Progenitor cell of endocrine pancreas (in vitro differentiated cells): Measurements from ENCODE around the gene CUEDC1. TPM values are rescaled to one million over a fixed set of nuclear protein-coding genes. Genes with fewer than 3 reads are reported as not detected.

Source experiments
- DNase-seq: peaks from one replicate; pipeline ENCODE4 v3.0.0; 2021; ENCODE audit warnings: low spot score; ENCODE audit not compliant: unreplicated experiment
- H3K27ac Mint-ChIP-seq: 2 replicates; pipeline ENCODE4 v1.8.0; 2021; ENCODE audit warnings: mild to moderate bottlenecking, moderate library complexity, mixed read lengths
- H3K27me3 Mint-ChIP-seq: 2 replicates; pipeline ENCODE4 v1.8.0; 2021; ENCODE audit warnings: mixed read lengths
- H3K36me3 Mint-ChIP-seq: 2 replicates; pipeline ENCODE4 v1.8.0; 2022; ENCODE audit warnings: mixed read lengths; ENCODE audit not compliant: insufficient read depth
- H3K4me1 Mint-ChIP-seq: 2 replicates; pipeline ENCODE4 v1.8.0; 2021; ENCODE audit warnings: low read depth, mixed read lengths
- H3K4me3 Mint-ChIP-seq: 2 replicates; pipeline ENCODE4 v1.8.0; 2021; ENCODE audit warnings: low read depth, mild to moderate bottlenecking, moderate library complexity, mixed read lengths
- H3K9me3 Mint-ChIP-seq: 2 replicates; pipeline ENCODE4 v1.8.0; 2021; ENCODE audit warnings: low read depth, mixed read lengths
- total RNA-seq: library from RNA; stranded (reverse); gene quantifications from 2 replicates; pipeline ENCODE4 v1.2.1, GENCODE V29; 2021
- TF ChIP-seq, protein P1 (sequence below): fragments of 200-600 bp; sonication (generic); IDR thresholded peaks from one replicate; pipeline ENCODE4 v1.5.0; 2021; ENCODE audit warnings: antibody characterized with exemption, mild to moderate bottlenecking; ENCODE audit not compliant: unreplicated experiment

CUEDC1 gene
- total RNA-seq, 1 donor from 2014 or later: 30.8 TPM

DNA sequence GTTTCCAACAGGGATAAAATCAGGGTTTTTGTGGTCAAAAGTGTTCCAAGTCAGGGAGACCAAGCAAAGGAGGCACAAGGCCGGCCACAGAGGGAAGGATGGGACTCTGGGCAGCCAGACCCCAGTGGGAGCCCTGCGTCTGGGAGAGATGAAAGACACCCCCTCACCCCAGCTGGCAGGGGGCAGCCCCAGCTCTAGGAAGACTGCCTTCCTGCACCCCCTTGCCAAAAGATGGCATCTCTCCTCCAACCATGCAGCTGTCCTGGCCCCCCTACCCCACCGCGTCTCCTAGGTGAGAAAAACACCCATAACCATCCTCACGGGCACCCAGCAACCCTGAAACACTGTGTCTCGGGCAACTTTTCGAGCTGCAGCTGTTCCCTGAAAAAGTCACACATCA, 51.3 kb downstream of the CUEDC1 start:
- DNase-seq: no peak
- Mint-ChIP-seq H3K9me3 (no peaks in the 10 kb centered on the region), H3K27ac (peak overlapping the region; percentile 93), H3K27me3 (no peaks in the 10 kb centered on the region), H3K4me3 (no peak overlapping the region), H3K4me1 (peaks cover 65% of the 10 kb centered on the region), H3K36me3 (no peaks in the 10 kb centered on the region)
- TF ChIP-seq, protein P1, sequence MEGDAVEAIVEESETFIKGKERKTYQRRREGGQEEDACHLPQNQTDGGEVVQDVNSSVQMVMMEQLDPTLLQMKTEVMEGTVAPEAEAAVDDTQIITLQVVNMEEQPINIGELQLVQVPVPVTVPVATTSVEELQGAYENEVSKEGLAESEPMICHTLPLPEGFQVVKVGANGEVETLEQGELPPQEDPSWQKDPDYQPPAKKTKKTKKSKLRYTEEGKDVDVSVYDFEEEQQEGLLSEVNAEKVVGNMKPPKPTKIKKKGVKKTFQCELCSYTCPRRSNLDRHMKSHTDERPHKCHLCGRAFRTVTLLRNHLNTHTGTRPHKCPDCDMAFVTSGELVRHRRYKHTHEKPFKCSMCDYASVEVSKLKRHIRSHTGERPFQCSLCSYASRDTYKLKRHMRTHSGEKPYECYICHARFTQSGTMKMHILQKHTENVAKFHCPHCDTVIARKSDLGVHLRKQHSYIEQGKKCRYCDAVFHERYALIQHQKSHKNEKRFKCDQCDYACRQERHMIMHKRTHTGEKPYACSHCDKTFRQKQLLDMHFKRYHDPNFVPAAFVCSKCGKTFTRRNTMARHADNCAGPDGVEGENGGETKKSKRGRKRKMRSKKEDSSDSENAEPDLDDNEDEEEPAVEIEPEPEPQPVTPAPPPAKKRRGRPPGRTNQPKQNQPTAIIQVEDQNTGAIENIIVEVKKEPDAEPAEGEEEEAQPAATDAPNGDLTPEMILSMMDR: no peak

DNA sequence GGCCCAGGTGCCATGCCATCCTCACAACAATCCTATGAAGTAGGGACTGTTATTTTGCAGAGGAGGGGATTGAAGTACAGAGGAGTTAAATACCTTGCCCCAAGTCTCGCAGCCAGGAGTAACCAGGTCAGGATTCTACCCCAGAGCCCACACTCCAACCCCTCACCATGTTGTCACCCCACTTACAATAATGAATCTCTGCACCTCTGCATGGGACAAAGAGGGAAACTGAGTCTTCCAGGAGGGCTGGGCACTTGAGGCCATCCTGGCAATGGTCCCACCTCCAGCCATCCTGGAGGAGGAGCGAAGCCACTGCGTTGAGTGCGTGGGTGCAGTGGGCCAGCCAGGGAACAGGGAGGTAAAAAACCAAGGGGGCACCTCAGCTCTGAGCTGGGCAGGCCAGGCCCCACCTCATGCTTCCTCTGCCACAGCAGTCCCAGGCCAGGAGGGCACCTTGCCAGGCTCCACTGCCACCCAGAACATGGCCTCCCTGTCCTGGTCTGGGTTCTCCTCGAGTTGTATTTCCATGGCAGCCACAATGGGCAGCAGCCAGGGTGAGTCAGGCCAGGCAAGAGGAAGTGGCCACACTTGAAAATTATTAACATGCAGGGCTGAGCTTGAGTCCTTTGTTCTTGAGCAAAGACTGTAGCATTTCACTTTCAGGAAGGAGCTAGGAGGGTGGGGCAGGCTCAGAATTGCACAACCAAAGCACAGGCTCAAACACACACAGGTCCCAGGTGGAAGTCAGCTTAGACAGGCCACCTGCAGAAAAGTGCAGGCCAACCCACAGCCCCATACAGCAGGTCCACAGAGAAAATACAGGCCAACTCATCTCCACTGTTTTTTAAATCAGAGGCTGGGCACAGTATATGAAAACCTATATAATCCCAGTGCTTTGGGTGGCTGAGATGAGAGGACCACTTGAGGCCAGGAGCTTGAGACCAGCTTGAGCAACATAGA, 52.1 kb downstream of the CUEDC1 start:
- Mint-ChIP-seq H3K9me3 (no peaks in the 10 kb centered on the region), H3K36me3 (no peaks in the 10 kb centered on the region), H3K27me3 (no peaks in the 10 kb centered on the region), H3K27ac (peak overlapping the region; percentile 93), H3K4me3 (peak overlapping the region; percentile 6), H3K4me1 (peaks cover 74% of the 10 kb centered on the region)
- no peak for DNase-seq
- TF ChIP-seq, protein P1: no peak

DNA sequence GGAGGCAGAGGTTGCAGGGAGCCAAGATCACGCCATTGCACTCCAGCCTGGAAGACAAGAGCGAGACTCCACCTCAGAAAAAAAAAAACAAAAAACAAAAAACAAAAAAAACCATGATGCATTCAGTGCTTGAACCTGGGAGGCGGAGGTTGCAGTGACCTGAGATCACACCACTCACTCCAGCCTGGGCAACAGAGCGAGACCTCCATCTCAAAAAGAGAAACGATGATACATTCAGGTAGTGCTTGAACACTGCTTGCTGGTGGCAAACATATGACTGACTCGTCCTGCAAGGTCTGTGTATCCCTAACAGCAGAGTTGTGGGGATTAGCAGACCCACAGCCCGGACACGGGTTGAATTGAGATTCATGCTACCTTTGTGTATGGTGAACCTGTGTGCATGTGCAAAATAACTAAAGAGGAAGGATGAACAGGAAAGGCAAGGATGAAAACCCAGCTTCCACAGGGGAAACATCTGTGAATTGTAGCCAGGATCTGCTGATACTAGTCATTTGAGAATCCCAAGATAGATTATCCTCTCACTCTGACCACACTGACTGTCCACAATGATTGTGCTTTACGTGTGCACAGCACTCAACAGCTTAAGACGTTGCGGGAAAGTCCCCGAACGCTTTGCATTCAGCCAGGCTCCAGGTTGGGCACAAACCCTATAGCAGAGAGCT, 53.0 kb downstream of the CUEDC1 start:
- Mint-ChIP-seq H3K27ac (peak overlapping the region; percentile 93), H3K27me3 (no peaks in the 10 kb centered on the region), H3K9me3 (no peaks in the 10 kb centered on the region), H3K36me3 (no peaks in the 10 kb centered on the region), H3K4me3 (no peak overlapping the region), H3K4me1 (peaks cover 75% of the 10 kb centered on the region)
- TF ChIP-seq, protein P1: no peak
- no peak for DNase-seq

DNA sequence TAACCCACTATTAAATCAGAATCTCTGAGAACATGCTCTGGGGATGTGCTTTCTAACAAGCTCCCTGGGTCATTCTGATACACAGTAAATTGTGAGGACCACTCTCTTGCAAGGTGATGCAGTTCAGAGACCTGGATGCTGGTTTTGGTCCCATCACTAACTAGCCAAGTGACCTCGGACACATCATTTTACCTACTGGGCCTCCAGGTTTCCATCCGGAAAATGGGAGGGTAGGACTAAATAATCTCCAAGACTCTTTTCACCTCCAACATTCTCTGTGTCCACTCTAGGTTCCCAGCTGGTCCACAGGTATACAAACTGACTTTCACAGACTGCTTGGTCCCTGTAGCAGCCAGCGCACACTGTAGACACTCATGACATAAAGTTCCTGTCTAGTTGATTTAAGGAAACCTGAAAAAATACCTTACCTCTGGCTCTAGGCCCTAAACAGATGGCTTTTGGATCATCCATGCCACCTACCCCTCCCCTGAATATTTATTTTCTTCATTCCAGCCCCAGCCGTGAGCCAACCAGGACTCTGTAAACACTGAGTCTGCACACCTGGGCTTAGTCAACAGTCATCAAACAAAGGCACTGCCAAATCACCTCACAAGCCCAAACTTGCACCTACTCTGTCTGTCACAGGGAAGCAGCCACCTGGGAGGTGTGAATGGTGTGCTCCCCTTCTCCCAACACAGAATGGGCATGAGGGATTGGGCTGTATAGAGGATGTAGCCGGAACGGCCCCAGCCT, 54.0 kb downstream of the CUEDC1 start:
- no peak for DNase-seq
- no peaks in the 10 kb centered on the region for H3K36me3 Mint-ChIP-seq
- peaks cover 71% of the 10 kb centered on the region for H3K4me1 Mint-ChIP-seq
- H3K27me3 Mint-ChIP-seq: no peaks in the 10 kb centered on the region
- H3K27ac Mint-ChIP-seq: peak overlapping the region; percentile 93
- peak overlapping the region; percentile 27 for H3K4me3 Mint-ChIP-seq
- H3K9me3 Mint-ChIP-seq: no peaks in the 10 kb centered on the region
- TF ChIP-seq, protein P1: no peak

DNA sequence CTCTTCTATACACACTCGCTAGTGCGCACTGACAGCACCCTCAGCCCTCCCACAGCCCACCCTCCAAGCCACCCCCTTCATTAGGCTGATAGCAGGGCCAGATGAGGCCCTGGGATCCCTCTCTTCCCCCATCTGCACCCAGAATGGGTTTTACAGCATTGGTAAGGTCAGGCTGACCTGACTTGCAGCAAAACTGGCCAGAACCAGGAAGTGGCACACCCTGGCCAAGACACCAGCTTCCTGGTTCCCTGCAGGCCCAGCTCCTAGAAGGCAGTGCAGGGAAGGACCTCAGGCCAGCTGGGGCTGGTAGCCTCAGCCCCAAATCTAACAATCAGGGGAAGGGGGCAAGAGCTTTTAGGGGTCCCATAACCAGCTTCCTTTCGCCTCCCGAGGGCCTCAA, 55.4 kb downstream of the CUEDC1 start:
- H3K4me1 Mint-ChIP-seq: peaks cover 66% of the 10 kb centered on the region
- no peaks in the 10 kb centered on the region for H3K27me3 Mint-ChIP-seq
- H3K9me3 Mint-ChIP-seq: no peaks in the 10 kb centered on the region
- TF ChIP-seq, protein P1: no peak
- no peak for DNase-seq
- no peaks in the 10 kb centered on the region for H3K36me3 Mint-ChIP-seq
- no peak overlapping the region for H3K4me3 Mint-ChIP-seq
- peak overlapping the region; percentile 93 for H3K27ac Mint-ChIP-seq
